MCF 10A (cell line): ENCODE data around the gene EDC4. TPM values are rescaled to one million over a fixed set of nuclear protein-coding genes. Genes with fewer than 3 reads are reported as not detected.

Experiments
- BruUV-seq: library from RNA; stranded (reverse); fragments of 400-500 nt; replicated peaks from 2 replicates; lab custom pipeline; 2021; lab: Mats Ljungman, UMichigan
- CTCF ChIA-PET: fragments of 300-600 bp; sonication (Branson Sonifier 250); formaldehyde crosslinking; extraction: SDS; loops from one replicate; lab custom pipeline; 2021; ENCODE audit warnings: antibody characterized with exemption, inconsistent platforms; lab: Yijun Ruan, JAX
- POLR2A ChIA-PET: fragments of 300-600, 350-650 bp; sonication (Branson Sonifier 250); formaldehyde crosslinking; extraction: SDS; loops from one replicate; lab custom pipeline; 2020; ENCODE audit warnings: antibody characterized with exemption, inconsistent platforms; lab: Yijun Ruan, JAX
- DNase-seq: peaks from one replicate; pipeline ENCODE4 v3.0.0-alpha.2; 2018; ENCODE audit not compliant: unreplicated experiment
- H3K27ac Mint-ChIP-seq: one replicate; pipeline ENCODE4 v1.8.0; 2022; ENCODE audit warnings: mild to moderate bottlenecking, low read depth, mixed read lengths; ENCODE audit not compliant: unreplicated experiment
- H3K27me3 Mint-ChIP-seq: one replicate; pipeline ENCODE4 v1.8.0; 2022; ENCODE audit warnings: mixed read lengths; ENCODE audit not compliant: insufficient read depth, unreplicated experiment
- H3K36me3 Mint-ChIP-seq: one replicate; pipeline ENCODE4 v1.8.0; 2022; ENCODE audit warnings: mild to moderate bottlenecking, moderate library complexity, mixed read lengths; ENCODE audit not compliant: insufficient read depth, unreplicated experiment
- H3K4me1 Mint-ChIP-seq: one replicate; pipeline ENCODE4 v1.8.0; 2022; ENCODE audit warnings: mixed read lengths; ENCODE audit not compliant: insufficient read depth, unreplicated experiment
- H3K4me3 Mint-ChIP-seq: one replicate; pipeline ENCODE4 v1.8.0; 2022; ENCODE audit warnings: mild to moderate bottlenecking, moderate library complexity, mixed read lengths; ENCODE audit not compliant: unreplicated experiment
- H3K9me3 Mint-ChIP-seq: one replicate; pipeline ENCODE4 v1.8.0; 2022; ENCODE audit warnings: mixed read lengths; ENCODE audit not compliant: unreplicated experiment
- intact Hi-C: fragments of 100-400 bp; cut with micrococcal nuclease; formaldehyde crosslinking; loops from 2 replicates; pipeline ENCODE4 v1.14.1; 2022
- total RNA-seq: library from RNA; stranded (reverse); gene quantifications from 2 replicates; pipeline ENCODE4 v1.2.3, GENCODE V29; 2022
- TF ChIP-seq, protein P1 (sequence below): fragments of 200-600 bp; IDR thresholded peaks from one replicate; pipeline ENCODE4 v1.8.0; 2022; ENCODE audit warnings: antibody characterized with exemption, mild to moderate bottlenecking; ENCODE audit not compliant: unreplicated experiment

Gene EDC4
- total RNA-seq, 1 experiment from 2014 or later, result 50.9 TPM

DNA sequence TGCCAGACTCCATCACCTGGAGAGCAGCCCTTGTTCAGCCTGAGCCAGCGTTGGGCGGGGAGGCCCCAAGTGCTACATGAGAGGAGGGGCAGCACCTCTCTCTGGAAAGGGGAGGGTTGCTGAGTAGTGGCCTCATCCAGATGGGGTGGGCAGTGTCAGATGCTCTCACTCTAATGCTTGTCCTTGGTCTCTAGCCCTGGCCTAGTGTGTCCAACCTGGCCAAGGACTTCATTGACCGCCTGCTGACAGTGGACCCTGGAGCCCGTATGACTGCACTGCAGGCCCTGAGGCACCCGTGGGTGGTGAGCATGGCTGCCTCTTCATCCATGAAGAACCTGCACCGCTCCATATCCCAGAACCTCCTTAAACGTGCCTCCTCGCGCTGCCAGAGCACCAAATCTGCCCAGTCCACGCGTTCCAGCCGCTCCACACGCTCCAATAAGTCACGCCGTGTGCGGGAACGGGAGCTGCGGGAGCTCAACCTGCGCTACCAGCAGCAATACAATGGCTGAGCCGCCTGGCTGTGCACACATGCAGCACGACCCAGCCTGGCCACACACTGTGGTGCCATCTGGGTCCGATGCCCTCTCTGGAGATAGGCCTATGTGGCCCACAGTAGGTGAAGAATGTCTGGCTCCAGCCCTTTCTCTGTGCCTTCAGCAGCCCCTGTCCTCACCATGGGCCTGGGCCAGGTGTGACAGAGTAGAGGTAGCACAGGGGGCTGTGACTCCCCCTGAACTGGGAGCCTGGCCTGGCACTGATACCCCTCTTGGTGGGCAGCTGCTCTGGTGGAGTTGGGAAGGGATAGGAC lies 54.5 kb downstream of the EDC4 start:
- TF ChIP-seq, protein P1, sequence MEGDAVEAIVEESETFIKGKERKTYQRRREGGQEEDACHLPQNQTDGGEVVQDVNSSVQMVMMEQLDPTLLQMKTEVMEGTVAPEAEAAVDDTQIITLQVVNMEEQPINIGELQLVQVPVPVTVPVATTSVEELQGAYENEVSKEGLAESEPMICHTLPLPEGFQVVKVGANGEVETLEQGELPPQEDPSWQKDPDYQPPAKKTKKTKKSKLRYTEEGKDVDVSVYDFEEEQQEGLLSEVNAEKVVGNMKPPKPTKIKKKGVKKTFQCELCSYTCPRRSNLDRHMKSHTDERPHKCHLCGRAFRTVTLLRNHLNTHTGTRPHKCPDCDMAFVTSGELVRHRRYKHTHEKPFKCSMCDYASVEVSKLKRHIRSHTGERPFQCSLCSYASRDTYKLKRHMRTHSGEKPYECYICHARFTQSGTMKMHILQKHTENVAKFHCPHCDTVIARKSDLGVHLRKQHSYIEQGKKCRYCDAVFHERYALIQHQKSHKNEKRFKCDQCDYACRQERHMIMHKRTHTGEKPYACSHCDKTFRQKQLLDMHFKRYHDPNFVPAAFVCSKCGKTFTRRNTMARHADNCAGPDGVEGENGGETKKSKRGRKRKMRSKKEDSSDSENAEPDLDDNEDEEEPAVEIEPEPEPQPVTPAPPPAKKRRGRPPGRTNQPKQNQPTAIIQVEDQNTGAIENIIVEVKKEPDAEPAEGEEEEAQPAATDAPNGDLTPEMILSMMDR, result no peak
- no peak for DNase-seq
- ChIA-PET POLR2A (no interaction called here), CTCF (interaction anchor here (0.6 to 6.1 kb wide), 11 partner anchors 11 to 945 kb away, joined by 3 to 67 read pairs (median 3); partner anchors contain the start of gene NRN1L)
- intact Hi-C loops, result loop anchor here (5.0 kb wide), 1 partner anchor 95 kb away; no protein-coding TSS in a partner anchor
- Mint-ChIP-seq H3K27me3 (no peaks in the 10 kb centered on the region), H3K36me3 (peaks cover 14% of the 10 kb centered on the region), H3K4me1 (no peaks in the 10 kb centered on the region), H3K27ac (no peak overlapping the region), H3K4me3 (no peak overlapping the region), H3K9me3 (no peaks in the 10 kb centered on the region)
- BruUV-seq, result no TSS peak

DNA sequence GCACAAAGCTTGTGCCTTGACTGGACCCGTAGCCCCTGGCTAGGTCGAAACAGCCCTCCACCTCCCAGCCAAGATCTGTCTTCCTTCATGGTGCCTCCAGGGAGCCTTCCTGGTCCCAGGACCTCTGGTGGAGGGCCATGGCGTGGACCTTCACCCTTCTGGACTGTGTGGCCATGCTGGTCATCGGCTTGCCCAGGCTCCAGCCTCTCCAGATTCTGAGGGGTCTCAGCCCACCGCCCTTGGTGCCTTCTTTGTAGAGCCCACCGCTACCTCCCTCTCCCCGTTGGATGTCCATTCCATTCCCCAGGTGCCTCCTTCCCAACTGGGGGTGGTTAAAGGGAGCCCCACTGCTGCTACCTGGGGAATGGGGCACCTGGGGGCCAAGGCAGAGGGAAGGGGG lies 55.3 kb downstream of the EDC4 start:
- Mint-ChIP-seq H3K27me3 (no peaks in the 10 kb centered on the region), H3K27ac (no peak overlapping the region), H3K4me3 (no peak overlapping the region), H3K36me3 (peaks cover 22% of the 10 kb centered on the region), H3K9me3 (no peaks in the 10 kb centered on the region), H3K4me1 (no peaks in the 10 kb centered on the region)
- ChIA-PET POLR2A (no interaction called here), CTCF (interaction anchor here (0.7 to 6.1 kb wide), 12 partner anchors 12 to 737 kb away, joined by 3 to 67 read pairs (median 5); partner anchors contain the start of gene NRN1L)
- TF ChIP-seq, protein P1, result no peak
- no TSS peak for BruUV-seq
- DNase-seq, result no peak
- intact Hi-C loops, result loop anchor here (1.0 to 5.0 kb wide), 5 partner anchors 45 to 407 kb away; no protein-coding TSS in a partner anchor

DNA sequence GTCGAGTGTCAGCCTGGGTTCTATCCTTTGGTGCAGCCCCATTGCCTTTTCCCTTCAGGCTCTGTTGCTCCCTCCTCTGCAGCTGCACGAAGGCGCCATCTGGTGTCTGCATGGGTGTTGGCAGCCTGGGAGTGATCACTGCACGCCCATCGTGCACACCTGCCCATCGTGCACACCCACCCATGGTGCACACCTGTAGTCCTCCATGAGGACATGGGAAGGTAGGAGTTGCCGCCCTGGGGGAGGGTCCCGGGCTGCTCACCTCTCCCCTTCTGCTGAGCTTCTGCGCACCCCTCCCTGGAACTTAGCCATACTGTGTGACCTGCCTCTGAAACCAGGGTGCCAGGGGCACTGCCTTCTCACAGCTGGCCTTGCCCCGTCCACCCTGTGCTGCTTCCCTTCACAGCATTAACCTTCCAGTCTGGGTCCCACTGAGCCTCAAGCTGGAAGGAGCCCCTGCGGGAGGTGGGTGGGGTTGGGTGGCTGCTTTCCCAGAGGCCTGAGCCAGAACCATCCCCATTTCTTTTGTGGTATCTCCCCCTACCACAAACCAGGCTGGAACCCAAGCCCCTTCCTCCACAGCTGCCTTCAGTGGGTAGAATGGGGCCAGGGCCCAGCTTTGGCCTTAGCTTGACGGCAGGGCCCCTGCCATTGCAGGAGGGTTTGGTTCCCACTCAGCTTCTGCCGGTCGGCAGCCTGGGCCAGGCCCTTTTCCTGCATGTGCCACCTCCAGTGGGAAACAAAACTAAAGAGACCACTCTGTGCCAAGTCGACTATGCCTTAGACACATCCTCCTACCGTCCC lies 55.9 kb downstream of the EDC4 start:
- peaks cover under 1% of the 10 kb centered on the region for H3K4me1 Mint-ChIP-seq
- intact Hi-C loops, result loop anchor here (1.0 to 5.0 kb wide), 5 partner anchors 45 to 407 kb away; no protein-coding TSS in a partner anchor
- no peak overlapping the region for H3K4me3 Mint-ChIP-seq
- DNase-seq, result peak; percentile 75
- ChIA-PET POLR2A (interaction anchor here (0.6 to 0.9 kb wide), 2 partner anchors 14 to 35 kb away, joined by 3 to 4 read pairs; partner anchors contain the start of gene PSKH1), CTCF (interaction anchor here (0.6 to 6.1 kb wide), 26 partner anchors 10 to 736 kb away, joined by 3 to 67 read pairs (median 3); partner anchors contain the start of gene NRN1L)
- BruUV-seq, result no TSS peak
- H3K27ac Mint-ChIP-seq, result no peak overlapping the region
- H3K36me3 Mint-ChIP-seq, result peaks cover 24% of the 10 kb centered on the region
- TF ChIP-seq, protein P1, result peak; percentile 86
- no peaks in the 10 kb centered on the region for H3K27me3 Mint-ChIP-seq
- no peaks in the 10 kb centered on the region for H3K9me3 Mint-ChIP-seq
